A549 treated with Mapracorat at 1 μM for 4 hours (cell line): ENCODE measurements around the gene PKNOX2. TPM values are rescaled to one million over a fixed set of nuclear protein-coding genes. Genes with fewer than 3 reads are reported as not detected.

Source experiments
- total RNA-seq: library from RNA; stranded (reverse); fragments of 200-300 nt; extraction: Qiagen RNA extraction; gene quantifications from 5 replicates; pipeline ENCODE4 v1.2.3, GENCODE V29; 2022

The PKNOX2 gene
- 0.11 TPM in 1 of 5 replicates, not detected in the others for total RNA-seq

DNA sequence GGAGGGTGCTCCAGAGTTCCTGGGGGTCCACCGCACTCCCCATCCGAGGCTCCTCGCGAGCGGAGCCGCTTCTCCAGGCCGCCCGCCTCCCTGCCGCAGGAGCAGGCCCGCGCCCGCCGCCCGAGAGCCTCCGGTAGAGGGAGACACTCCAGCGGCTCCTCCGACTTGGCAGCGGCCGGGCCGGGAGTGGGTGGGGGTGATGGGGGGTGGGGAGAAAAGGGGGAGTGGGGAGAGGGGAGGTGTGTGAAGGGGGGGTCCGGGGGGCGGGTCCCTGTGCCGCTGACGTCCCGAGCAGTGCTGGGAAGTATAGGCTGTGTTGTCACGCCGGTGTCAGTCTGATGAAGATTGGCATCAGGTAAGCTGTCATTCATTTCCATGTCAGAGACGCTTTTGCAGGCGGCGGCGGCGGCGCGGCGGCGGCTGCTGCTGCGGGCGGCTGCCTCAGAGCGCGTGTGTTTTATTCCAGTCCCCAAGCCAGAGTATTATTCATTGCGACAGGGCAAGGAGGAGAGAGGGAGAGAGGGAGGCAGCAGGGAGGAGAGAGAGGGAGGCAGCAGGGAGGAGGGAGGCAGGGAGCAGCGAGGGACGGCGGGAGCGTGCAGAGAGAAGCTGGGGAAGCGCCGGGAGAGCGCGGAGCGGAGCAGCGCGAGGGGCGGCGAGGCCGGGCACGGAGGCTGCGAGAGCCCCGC is at the start of gene PKNOX2:
TSS of gene PKNOX2 (plus strand) at position 330 of the 689 bp plus-strand sequence. CDS start 186,555 bp downstream, outside the sequence.

Other genes with a start within 250 kb of the PKNOX2 start
- gene HEPN1, start 245.5 kb upstream of the PKNOX2 start, total RNA-seq = not detected in 5 replicates
- gene HEPACAM, start 228.7 kb upstream of the PKNOX2 start, total RNA-seq = not detected in 5 replicates
- 0.44 to 0.86 TPM (median 0.70 TPM) in 5 replicates for gene CCDC15, start 210.5 kb upstream of the PKNOX2 start, total RNA-seq
- 0.05 to 0.16 TPM (median 0.11 TPM) in 5 replicates for gene SLC37A2, start 101.4 kb upstream of the PKNOX2 start, total RNA-seq
- gene TMEM218, start 53.1 kb upstream of the PKNOX2 start, total RNA-seq = 19.3 to 24.1 TPM (median 21.5 TPM) in 5 replicates